K562 (cell line): ENCODE results near the gene SERPINA6. TPM values are rescaled to one million over a fixed set of nuclear protein-coding genes. Genes with fewer than 3 reads are reported as not detected.

Experiments used
- NR0B1 ChIP-seq: fragments of 450-650 bp; IDR thresholded peaks from one replicate; pipeline ENCODE4 v1.6.1; 2018; ENCODE audit warnings: mild to moderate bottlenecking, moderate library complexity; ENCODE audit not compliant: partially characterized antibody
- PRPF4 ChIP-seq: fragments of 200-400 bp; formaldehyde crosslinking; IDR thresholded peaks from one replicate; pipeline ENCODE4 v1.6.1; 2017; ENCODE audit warnings: low read length, low read depth, mild to moderate bottlenecking; ENCODE audit not compliant: insufficient read depth, poor library complexity, severe bottlenecking
- TFAP4 ChIP-seq: sonication (generic); formaldehyde crosslinking; IDR thresholded peaks from 2 replicates; pipeline ENCODE4 v1.8.0; 2022; ENCODE audit warnings: missing genetic modification reagents, mild to moderate bottlenecking, moderate library complexity, borderline replicate concordance
- ZHX1 ChIP-seq: fragments of 150-350 bp; conservative IDR thresholded peaks from 2 replicates; pipeline ENCODE4 v1.6.1; 2014; ENCODE audit warnings: low read length
- ZNF431 ChIP-seq: sonication (generic); formaldehyde crosslinking; IDR thresholded peaks from 2 replicates; pipeline ENCODE4 v1.8.0; 2022; ENCODE audit warnings: mild to moderate bottlenecking, missing genetic modification reagents
- ZNF780A ChIP-seq: fragments of 250-450 bp; sonication (Bioruptor Pico); IDR thresholded peaks from 2 replicates; pipeline ENCODE4 v1.5.0; 2021; ENCODE audit warnings: mild to moderate bottlenecking
- polyA plus RNA-seq, 8 experiments: library from polyadenylated mRNA; depleted of rRNA in 4 of 8; stranded (reverse) in 5 of 8; unstranded in 3 of 8; fragments of >200 nt; fragmentation: Nextera tagmentation in 2 of 8; fragmentation: Illumina TruSeq in 1 of 8; extraction: Ambion mirVana in 2 of 8; extraction: Trizol in 1 of 8; gene quantifications; 2 replicates each; pipeline versions ENCODE4 v1.2.1 to v1.2.3, GENCODE V29; 2011 to 2014; ENCODE audit warnings: inconsistent platforms in 1 of 8, missing spikeins in 1 of 8
- total RNA-seq, 7 experiments: library from RNA; depleted of rRNA in 6 of 7; stranded (reverse); fragments of >200 nt in 6 of 7; fragmentation: Illumina TruSeq in 2 of 7; extraction: Trizol in 2 of 7; gene quantifications; 2 replicates each; pipeline versions ENCODE4 v1.2.1 to v1.2.3, GENCODE V29; 2011 to 2021; ENCODE audit warnings: low replicate concordance in 1 of 7

Gene SERPINA6
- total and polyA plus RNA-seq, 9 of the 15 experiments (the other 6 are each of a cell fraction or from before 2014, with no cell fraction given): not detected

- TF ChIP-seq NR0B1: no peak
- no peak for TF ChIP-seq ZNF780A
- no peak for TF ChIP-seq TFAP4 (CRISPR knock-in tag)
- no peak for TF ChIP-seq ZHX1
- TF ChIP-seq PRPF4: no peak
- no peak for TF ChIP-seq ZNF431 (CRISPR knock-in tag)
Measured at GRCh38 chr14:94367347-94368242, 44.5 kb upstream of the SERPINA6 start (continued).
